Left hindlimb (tissue), 1 donor: ENCODE data around the gene MGAT5B.
"Not testable (repeated sequence)": the region's sequence is repeated elsewhere in the genome, so short reads cannot be mapped to it uniquely, and the experiment has no call there.

ENCODE experiments used
- DNase-seq: peaks from one replicate; pipeline ENCODE4 v3.0.0-alpha.2; 2018

MGAT5B gene

GRCh38 chr17:76849160-76849559, 19.0 kb upstream of the MGAT5B start:
- DNase-seq = not testable (repeated sequence)

DNA sequence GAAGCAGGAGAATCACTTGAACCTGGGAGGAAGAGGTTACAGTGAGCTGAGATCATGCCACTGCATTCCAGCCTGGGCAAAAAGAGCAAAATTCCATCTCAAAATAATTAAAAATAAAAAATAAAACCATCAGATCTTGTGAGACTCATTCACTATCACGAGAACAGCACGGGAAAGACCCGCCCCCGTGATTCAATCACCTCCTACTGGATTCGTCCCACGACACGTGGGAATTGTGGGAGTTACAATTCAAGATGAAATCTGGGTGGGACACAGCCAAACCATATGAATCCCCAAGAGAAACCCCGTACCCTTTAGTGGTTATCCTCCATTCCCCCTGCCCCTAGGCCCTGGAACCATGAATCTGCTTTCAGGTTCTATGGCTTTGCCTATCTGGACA, 15.4 kb upstream of the MGAT5B start:
- DNase-seq = no peak

DNA sequence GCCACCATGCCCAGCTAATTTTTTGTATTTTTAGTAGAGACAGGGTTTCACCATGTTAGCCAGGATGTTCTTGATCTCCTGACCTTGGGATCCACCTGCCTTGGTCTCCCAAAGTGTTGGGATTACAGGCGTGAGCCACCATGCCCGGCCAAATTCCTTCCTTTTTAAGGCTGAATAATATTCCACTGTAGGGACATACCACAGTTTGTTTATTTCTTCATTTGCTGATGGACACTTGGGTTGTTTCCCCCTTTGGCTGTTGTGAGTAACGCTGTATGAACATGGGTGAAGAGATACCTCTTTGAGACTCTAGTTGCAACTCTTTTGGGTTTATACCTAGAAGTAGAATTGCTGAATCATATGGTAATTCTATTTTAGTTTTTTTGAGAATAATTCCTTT, 13.1 kb upstream of the MGAT5B start:
- DNase-seq = no peak

DNA sequence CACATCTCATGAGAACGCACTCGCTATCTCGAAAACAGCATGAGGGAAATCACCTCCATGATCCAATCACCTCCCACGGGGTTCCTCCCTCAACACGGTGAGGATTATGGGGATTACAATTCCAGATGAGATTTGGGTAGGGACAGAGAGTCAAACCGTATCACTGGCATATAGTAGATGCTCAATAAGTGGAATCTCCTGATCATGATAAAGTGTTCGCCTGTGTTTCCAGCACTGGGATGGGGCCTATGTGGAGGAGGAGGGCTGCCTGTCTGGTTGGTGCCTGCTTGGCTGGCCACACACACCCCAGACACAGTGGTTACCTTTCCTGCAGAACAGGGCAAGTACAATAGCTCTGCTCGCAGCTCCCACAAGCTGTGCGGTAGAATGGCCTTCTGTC, 6.1 kb upstream of the MGAT5B start:
- DNase-seq = no peak

GRCh38 chr17:76862494-76862893, 5.7 kb upstream of the MGAT5B start:
- DNase-seq = no peak

GRCh38 chr17:76864024-76864423, 4.2 kb upstream of the MGAT5B start:
- no peak for DNase-seq

- DNase-seq = no peak
Observed at GRCh38 chr17:76865174-76865573, 3.0 kb upstream of the MGAT5B start.

DNA sequence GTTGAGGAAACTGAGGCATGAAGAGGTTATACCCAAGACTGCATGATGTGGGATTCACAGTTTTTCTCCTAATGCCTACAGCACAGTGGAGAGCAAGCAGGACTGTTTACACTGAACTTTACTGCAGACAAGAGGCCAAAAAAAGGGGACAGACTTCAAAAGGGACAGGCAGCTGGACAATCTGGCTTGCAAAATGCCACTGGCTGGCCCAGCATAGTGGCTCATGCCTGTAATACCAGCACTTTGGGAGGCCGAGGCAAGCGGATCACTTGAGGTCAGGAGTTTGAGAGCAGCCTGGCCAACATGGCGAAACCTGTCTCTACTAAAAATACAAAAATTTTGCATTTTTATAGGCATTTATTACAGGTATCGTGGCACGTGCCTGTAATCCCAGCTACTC, 2.0 kb upstream of the MGAT5B start:
- DNase-seq = no peak

DNA sequence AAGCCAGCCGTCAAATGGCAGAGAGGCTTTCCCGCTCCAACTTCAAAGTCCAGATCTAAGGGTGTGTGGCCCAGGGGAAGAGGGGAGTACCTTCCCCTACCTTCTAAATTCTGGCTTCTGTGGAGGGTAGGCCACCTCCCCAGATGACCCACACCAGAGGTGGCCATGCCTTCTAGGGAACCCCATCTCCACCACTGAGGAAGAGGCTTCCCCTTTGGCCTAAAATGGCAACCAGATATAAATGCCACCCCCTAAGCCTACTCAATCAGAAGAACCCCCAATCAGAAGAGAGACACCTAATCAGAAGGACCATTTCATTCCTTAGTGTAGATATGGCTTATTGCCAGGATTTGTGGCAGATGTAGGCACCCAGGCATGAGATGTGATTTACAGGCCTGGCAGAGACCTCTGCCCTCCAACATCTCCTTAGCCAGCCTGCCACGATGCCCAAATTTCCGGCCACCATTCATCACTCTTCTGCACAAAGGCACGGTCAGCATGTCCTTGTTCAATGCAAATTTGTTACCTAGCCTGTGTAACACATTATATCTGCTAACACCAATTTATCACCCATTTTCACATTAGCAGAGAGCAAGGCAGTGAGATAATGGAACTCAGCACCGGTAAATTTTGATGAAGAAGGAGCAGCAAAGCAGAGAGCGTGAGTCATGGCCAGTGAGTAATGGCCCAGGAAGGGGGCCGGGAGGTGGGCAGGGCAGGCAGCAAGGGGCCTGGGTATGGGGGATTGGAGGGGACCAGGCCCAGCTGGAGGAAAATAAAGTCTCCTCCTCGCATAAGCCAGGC, 1.2 kb upstream of the MGAT5B start:
- DNase-seq = no peak

DNA sequence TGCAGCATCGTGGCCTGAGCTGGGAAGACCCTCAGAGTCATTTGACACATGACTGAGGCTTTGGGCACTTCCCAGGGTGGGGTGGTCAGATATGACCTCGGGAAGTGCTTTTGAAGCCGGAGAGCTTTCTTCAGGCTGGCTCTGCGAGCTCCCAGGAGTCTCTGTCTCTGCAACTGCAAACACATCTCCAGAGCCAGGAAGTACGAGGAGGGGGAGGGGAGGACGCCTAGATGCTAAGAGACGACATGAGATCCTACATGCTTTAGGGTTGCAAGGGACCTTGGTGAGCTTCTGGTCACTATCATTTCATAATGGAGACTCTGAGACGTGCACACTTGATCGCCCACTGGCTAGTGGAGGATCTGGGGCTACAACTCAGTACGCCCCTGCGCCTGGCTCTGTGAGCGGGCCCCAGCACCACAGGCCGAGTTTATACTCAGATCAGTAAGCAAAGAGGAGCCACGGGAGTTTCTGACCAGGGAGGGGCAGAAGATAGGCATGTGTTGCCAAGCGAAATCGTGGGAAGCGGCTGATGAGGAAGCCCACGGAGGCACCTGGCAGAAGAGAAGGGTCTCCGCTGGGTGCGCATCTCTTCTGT, 527 bp upstream of the MGAT5B start:
- DNase-seq = no peak

- no peak for DNase-seq
Observed at GRCh38 chr17:76868669-76869495, 678 bp downstream of the MGAT5B start.

DNA sequence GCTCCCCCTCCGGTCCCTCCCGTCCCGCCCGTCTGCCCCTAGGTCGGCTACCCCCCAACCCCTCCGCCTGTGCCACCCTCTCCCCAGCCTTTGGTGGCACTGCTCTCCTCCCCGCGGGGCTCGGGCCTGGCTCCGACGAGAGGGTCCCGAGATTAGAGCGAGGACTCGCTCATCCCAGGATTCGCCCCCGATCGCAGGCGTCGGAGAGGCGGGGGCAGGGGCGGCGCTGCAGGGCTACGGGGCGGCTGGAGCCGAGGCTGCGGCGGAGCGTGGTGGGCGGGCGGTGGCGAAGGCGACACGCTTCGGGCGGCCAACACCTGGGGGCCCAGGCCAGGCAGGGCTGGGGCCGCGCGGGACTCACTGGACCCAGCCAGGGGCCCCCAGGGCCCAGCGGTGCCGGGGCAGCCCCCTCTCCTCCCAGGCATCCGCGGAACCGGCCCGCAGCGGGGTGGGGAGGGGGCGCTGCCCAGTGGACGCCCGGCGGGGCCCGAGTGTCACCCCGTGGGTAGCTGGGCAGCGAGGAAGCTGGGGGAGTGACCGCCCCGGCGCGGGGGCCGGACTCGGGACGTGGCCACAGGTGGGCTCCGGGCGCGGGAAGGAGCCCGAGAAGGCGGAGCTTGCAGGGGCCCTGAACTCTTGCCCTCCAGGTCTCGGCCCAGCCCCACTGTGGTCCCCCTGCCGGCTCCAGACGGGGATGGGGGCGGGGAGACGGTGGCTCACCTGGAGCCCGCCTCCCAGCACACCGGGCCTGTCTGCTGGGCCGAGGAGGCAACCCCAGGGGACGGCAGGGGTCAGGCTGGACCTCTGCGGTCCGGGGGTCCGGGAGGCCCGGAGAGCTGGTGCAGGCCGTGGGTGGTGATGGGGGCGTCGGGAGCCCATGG, 1.5 kb downstream of the MGAT5B start:
- DNase-seq = no peak

DNA sequence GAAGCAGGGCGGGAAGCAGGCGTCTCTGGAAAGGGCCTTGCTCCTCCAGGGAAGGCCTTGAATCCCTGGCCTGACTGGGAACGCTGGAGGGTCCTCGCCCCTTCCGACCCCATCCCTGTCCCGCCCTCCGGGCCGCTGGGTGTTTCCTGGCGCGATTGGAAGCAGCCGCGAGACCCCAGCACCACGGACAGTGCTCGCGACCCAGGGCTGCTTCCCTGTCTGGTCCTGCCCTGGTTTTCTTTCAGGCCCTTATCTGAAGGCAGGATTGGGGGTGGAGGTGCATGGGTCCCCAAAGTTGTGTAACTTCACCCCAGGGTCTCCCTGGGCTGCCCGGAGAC, 2.1 kb downstream of the MGAT5B start:
- DNase-seq = no peak

DNA sequence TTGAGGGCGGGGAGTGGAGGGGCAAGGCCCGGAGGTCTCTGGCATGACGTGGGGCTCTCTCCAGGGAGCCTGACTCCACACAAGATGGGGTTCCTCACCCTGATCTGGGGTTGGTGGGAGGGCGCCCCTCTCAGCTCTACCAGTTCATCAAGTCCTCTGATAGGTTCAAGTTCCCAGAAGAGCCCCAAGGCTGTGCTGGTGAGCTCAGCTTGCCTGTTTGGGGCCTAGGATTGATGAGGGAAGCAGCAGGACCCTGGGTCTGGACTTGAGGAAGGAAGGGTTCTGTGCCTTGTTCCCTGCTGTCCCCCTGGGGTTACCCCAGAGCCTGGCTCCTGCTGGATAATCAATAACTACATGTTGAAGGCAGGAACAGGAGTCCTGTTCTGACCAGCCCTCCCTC, 3.5 kb downstream of the MGAT5B start:
- no peak for DNase-seq

DNA sequence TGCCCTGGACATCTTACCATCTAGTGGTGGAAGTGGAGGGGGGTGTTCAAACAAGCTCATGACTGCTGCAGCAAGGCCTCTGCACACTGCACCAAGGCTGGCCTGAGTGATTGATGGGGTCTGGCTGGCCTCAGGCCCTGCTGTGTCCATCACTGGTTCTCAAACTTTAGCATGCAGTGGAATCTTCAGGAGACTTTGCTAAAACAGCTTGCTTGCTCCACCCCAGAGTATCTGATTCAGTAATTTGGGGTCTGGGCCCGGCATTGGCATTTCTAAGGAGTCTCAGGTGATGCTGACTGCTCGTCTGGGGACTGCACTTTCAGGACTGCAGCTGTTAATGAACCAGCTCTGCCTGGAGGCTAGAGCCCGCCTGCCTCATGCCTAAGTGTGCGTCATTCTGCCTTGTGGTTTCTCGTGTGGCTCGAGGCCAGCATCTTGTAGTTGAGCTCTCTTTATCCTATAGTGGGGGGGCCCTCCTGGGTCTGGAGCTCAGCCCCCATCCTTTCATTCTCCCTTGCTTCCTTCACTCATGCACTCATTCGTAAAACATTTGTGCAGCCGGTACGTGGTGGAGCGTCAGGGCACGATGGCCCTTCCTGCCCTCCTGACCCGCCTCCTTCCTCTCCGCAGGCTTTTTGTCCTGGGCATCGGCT, 4.1 kb downstream of the MGAT5B start:
- no peak for DNase-seq

- no peak for DNase-seq
Observed at GRCh38 chr17:76872874-76873221, 4.6 kb downstream of the MGAT5B start.

DNA sequence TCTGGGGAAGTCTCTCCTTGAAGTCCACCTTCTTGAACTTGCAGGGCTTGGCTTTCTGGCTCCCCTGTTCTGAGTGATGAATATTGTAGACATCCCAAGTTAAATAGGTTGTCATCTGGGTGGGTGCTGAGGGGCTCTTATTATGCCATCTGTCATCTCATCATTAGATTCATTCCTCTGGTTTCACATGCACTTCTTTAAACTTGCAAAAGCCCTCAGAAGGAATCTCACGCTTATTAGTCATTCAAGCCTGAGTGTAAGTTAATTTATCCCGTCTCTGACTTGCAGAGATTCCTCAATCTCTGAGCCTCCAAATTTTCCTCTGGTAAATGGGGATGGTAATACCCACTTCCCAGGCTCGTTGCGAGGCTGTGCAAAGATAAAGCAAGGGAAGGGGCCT, 5.7 kb downstream of the MGAT5B start:
- no peak for DNase-seq

DNA sequence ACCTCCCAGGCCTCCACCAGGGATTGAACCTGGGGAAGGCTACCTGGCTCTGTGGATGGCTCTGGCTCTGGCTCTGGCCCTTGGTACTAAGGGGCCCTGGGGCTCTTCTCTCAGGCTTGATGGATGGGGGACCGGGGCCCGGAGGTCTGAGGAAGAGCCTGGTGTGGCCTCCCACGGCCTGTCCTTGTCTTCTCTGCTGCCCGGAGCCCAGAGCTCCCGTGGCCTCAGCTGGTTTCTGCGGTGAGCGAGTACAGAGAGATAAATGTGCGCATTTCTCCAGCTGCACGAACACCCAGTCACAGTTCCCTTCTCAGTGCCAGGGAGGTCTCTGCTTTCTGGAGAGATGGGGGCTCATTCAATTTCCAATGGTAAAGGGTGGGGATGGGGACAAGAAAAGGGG, 9.2 kb downstream of the MGAT5B start:
- DNase-seq = no peak

- DNase-seq = no peak
Observed at GRCh38 chr17:76878568-76878967, 10.4 kb downstream of the MGAT5B start.

DNA sequence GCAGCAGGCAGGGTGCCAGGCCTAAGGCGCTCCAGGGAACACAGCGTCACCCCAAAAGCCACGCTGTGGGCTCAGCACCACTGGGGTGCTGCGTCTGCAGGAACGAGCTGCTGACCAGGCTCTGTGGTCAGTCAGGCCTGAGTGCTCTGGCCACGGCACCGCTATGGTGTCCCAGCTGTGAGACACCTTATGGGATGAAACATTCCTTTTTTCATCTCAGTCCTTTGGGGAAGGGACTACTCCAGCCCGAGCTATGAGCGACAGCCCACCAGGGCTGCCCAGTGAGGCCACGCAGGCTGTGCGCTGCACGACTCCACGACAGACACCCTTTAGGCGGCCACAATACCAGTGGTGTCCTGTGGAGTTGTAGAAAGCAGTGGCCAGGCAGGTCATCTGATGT, 11.1 kb downstream of the MGAT5B start:
- DNase-seq = no peak

DNA sequence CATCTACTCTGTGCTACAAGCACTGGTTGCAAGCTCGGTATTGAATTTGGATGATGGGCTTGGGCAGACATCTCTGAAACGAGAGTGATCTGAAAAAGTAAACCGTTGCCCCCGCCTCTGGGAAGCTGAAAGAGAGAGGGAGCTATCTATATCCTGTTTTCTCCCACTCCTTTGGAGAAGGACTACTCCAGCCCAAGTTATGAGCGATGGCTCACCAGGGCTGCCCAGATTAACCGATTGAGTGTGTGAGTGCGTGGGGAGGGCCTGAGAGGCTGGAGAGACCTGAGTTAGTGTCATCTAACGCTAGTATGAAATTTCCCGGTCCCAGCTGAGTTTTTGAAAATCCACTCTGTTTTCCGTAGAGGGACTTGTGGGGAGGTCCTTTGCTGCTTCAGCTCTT, 11.5 kb downstream of the MGAT5B start:
- no peak for DNase-seq

GRCh38 chr17:76880268-76880667, 12.1 kb downstream of the MGAT5B start:
- no peak for DNase-seq

DNA sequence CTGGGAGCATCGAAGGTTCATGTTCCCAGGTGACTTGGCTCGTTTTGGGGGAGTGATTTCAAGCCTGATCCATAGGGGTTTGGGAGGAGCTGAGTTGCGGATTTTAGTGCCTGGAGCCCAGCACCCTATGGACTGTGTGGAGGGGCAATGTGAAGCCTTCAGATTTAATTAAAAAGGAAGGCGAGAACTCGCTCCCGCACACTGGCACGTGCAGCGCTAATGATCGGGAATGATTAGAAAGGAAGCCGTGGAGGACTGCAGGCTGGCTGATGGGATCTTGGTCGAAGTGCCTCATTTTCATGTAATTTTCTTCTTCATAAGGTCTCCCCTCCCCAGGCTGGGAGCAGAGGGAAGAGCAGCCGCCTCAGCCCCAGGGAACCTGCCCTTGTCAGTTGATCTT, 12.8 kb downstream of the MGAT5B start:
- no peak for DNase-seq
